Pancreas (tissue), 10 donors: ENCODE measurements around the gene NEURL4. TPM values are rescaled to one million over a fixed set of nuclear protein-coding genes. Genes with fewer than 3 reads are reported as not detected.

Experiments used
- ATAC-seq, 4 donors: fragments of 200-7000 bp; cut with Tn5 transposase; one replicate each; pipeline versions ENCODE4 v1.8.0 to v1.9.1; 2020; ENCODE audit warnings: mild to moderate bottlenecking in 4 of 4, moderate library complexity in 4 of 4
- DNase-seq, 6 donors: peaks; one replicate each; pipeline ENCODE4 v3.0.0-alpha.2; 2020
- FAIRE-seq: peaks from 2 replicates; lab custom pipeline; 2012; peaks lifted over from hg19 to GRCh38; lab: Jason Lieb, UNC
- H3K27ac ChIP-seq, 4 donors: fragments of 200-600 bp; sonication (generic); 1 replicate in 3 of 4; 2 replicates in 1 of 4; pipeline versions ENCODE4 v1.5.0 to v1.8.0; 2020
- H3K27me3 ChIP-seq, 4 donors: fragments of 200-600 bp; one replicate each; pipeline ENCODE4 v1.8.0; 2021
- H3K36me3 ChIP-seq, 3 donors: fragments of 200-600 bp; sonication (generic) in 1 of 3; one replicate each; pipeline versions ENCODE4 v1.5.0 to v1.8.0; 2020 to 2021
- H3K4me1 ChIP-seq, 3 donors: fragments of 200-600 bp; one replicate each; pipeline ENCODE4 v1.8.0; 2021
- H3K4me3 ChIP-seq, 4 donors: fragments of 200-600 bp; sonication (generic) in 2 of 4; one replicate each; pipeline versions ENCODE4 v1.5.0 to v1.8.0; 2020 to 2021
- H3K9me3 ChIP-seq, 4 donors: fragments of 200-600 bp; one replicate each; pipeline ENCODE4 v1.8.0; 2021
- CTCF ChIP-seq, 4 donors: fragments of 200-600 bp; sonication (generic) in 3 of 4; IDR thresholded peaks; one replicate each; pipeline versions ENCODE4 v1.5.0 to v1.8.0; 2021; ENCODE audit warnings: antibody characterized with exemption in 4 of 4
- WGBS, 2 donors: extraction: QIAGEN DNeasy Blood & Tissue Kit; methylation state at CpG; one replicate each; pipeline ENCODE4 v1.1.7; 2013; 5-methylcytosine and 5-hydroxymethylcytosine counted together
- intact Hi-C, 3 donors: fragments of 100-400 bp; cut with DNase I; formaldehyde crosslinking; loops; one replicate each; pipeline versions ENCODE4 v1.11.1 to v1.14.2; 2022
- polyA plus RNA-seq, 2 donors: library from polyadenylated mRNA; stranded (reverse); fragments of 200-250 nt; gene quantifications; one replicate each; pipeline ENCODE4 v1.2.3, GENCODE V29; 2013
- total RNA-seq, 6 donors: library from RNA; stranded (reverse); fragmentation: NEBNext Ultra II Directional in 4 of 6; extraction: Animal tissue kit (Norgen Biotek cat#: 25700) in 4 of 6; gene quantifications; one replicate each; pipeline versions ENCODE4 v1.2.1 to v1.2.4, GENCODE V29; 2021 to 2023
- donor health status: healthy with polysubstance abuse.
- donor health status: DM: no; HTN: no; CAD: no; lungs with moderate emphysema.
- donor health status: DM: no; HTN: no; CAD: no.
- donor health status: control.
- donor health status: control.
- donor health status: Bipolar disorder and iron deficiency.
- donor health status: DM: yes; HTN: yes; CAD: no.
- donor health status: DM: no; HTN: no; CAD: no.
- donor health status: DM: no; HTN: no; CAD: no.
- donor health status: DM: yes; HTN: yes; CAD: no.

Gene NEURL4
- total and polyA plus RNA-seq, 8 donors: 12.6 to 72.1 (median 18.3) TPM

GRCh38 chr17:7289256-7290032 lies 39.7 kb downstream of the NEURL4 start:
- Histone ChIP-seq H3K4me3 (no peak overlapping the region), H3K4me1 (peaks cover 0 to 5% (median 0%) of the 10 kb centered on the region in 3 donors), H3K9me3 (no peaks in the 10 kb centered on the region), H3K27ac (no peak overlapping the region), H3K27me3 (no peaks in the 10 kb centered on the region), H3K36me3 (no peaks in the 10 kb centered on the region)
- FAIRE-seq: no peak
- ATAC-seq: no peak
- 85 to 88% methylated on average over 17 to 18 of the region's 18 CpGs for WGBS, 2 donors
- DNase-seq: no peak
- TF ChIP-seq CTCF (IDR thresholded peaks at IDR 0.05): no peak
- intact Hi-C loops: loop anchor here in 1 of 3 donors (10.0 kb wide), 1 partner anchor 245 kb away; the partner anchor contains the start of gene SLC16A11

DNA sequence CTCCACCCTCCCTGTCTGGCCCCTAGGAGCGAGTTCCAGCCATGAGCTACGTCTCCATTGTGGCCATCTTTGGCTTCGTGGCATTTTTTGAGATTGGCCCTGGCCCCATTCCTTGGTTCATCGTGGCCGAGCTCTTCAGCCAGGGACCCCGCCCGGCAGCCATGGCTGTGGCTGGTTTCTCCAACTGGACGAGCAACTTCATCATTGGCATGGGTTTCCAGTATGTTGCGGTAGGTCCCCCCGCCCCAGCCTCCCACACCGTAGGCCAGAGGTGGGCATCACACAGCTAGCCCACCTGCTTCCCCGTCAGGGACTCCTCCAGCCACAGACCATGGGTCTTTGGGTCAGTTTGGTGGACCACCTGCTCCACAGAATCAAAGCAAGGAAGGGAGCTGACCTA lies 43.5 kb downstream of the NEURL4 start:
- no peaks in the 10 kb centered on the region for H3K27me3 ChIP-seq
- FAIRE-seq (no peak), DNase-seq (no peak), ATAC-seq (no peak)
- no peaks in the 10 kb centered on the region for H3K9me3 ChIP-seq
- no peaks in the 10 kb centered on the region for H3K36me3 ChIP-seq
- 85 to 89% methylated on average over 12 of the region's 12 CpGs for WGBS, 2 donors
- H3K4me3 ChIP-seq: no peak overlapping the region
- no peak for TF ChIP-seq CTCF (IDR thresholded peaks at IDR 0.05)
- no peak overlapping the region for H3K27ac ChIP-seq
- intact Hi-C loops: no loop called here
- peaks cover 4 to 13% (median 9%) of the 10 kb centered on the region in 3 donors for H3K4me1 ChIP-seq

DNA sequence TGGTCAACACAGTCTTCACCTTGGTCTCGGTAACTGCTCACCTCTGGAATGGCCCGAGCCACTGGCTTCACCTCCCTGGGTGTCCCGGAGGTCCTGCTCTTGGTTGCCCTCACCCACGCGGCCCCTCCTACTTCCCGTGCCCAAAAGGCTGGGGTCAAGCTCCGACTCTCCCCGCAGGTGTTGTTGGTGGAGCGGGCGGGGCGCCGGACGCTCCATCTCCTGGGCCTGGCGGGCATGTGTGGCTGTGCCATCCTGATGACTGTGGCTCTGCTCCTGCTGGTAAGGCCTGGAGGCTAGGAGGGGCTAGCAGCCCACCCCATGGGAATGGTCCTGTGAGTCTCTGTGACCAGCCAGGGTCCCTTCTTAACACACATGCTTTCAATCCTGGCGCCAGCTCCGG lies 44.2 kb downstream of the NEURL4 start:
- Histone ChIP-seq H3K36me3 (no peaks in the 10 kb centered on the region), H3K27me3 (no peaks in the 10 kb centered on the region), H3K4me3 (no peak overlapping the region), H3K27ac (no peak overlapping the region), H3K9me3 (no peaks in the 10 kb centered on the region), H3K4me1 (peaks cover 5 to 14% (median 9%) of the 10 kb centered on the region in 3 donors)
- intact Hi-C loops: no loop called here
- WGBS, 2 donors: 87 to 95% methylated on average over 16 of the region's 16 CpGs
- TF ChIP-seq CTCF (IDR thresholded peaks at IDR 0.05): no peak
- ATAC-seq: no peak
- no peak for DNase-seq
- FAIRE-seq: no peak

DNA sequence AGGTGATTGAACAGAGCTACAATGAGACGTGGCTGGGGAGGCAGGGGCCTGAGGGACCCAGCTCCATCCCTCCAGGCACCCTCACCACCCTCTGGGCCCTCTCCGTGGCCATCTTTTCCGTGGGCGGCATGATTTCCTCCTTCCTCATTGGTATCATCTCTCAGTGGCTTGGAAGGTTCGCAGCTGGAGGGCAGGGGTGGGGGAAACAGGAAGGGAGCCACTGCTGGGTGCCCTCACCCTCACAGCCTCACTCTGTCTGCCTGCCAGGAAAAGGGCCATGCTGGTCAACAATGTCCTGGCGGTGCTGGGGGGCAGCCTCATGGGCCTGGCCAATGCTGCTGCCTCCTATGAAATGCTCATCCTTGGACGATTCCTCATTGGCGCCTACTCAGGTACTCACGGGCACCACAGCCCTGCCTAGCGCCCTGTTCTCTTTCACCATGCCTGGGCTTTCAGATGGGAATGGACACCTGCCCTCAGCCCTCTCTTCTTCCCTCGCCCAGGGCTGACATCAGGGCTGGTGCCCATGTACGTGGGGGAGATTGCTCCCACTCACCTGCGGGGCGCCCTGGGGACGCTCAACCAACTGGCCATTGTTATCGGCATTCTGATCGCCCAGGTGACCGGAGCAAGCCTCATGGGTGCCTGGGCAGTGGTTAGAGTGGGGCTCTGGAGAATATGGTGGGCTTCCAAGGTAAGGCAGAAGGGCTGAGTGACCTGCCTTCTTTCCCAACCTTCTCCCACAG lies 45.5 kb downstream of the NEURL4 start:
- no peak for TF ChIP-seq CTCF (IDR thresholded peaks at IDR 0.05)
- Histone ChIP-seq H3K9me3 (no peaks in the 10 kb centered on the region), H3K27me3 (no peaks in the 10 kb centered on the region), H3K36me3 (no peaks in the 10 kb centered on the region), H3K27ac (no peak overlapping the region), H3K4me1 (peaks cover 5 to 14% (median 9%) of the 10 kb centered on the region in 3 donors), H3K4me3 (no peak overlapping the region)
- FAIRE-seq (no peak), DNase-seq (no peak), ATAC-seq (no peak)
- WGBS, 2 donors: 86% methylated on average over 18 of the region's 18 CpGs
- intact Hi-C loops: no loop called here
